Colonic mucosa (tissue), 4 donors: ENCODE data around the gene TCF12. TPM values are rescaled to one million over a fixed set of nuclear protein-coding genes. Genes with fewer than 3 reads are reported as not detected.
A peak's percentile ranks its signal among the peaks of the same experiment; 100 is the strongest.

Experiments used
- DNase-seq: peaks from one replicate; pipeline ENCODE4 v3.0.0-alpha.2; 2020
- H3K27ac ChIP-seq: fragments of 200-600 bp; one replicate; pipeline ENCODE4 v1.8.0; 2021
- H3K27me3 ChIP-seq: fragments of 200-600 bp; one replicate; pipeline ENCODE4 v1.8.0; 2021
- H3K36me3 ChIP-seq: fragments of 200-600 bp; one replicate; pipeline ENCODE4 v1.8.0; 2021
- H3K4me1 ChIP-seq: fragments of 200-600 bp; one replicate; pipeline ENCODE4 v1.8.0; 2021; ENCODE audit warnings: mild to moderate bottlenecking
- H3K4me3 ChIP-seq: fragments of 200-600 bp; one replicate; pipeline ENCODE4 v1.8.0; 2021
- H3K9ac ChIP-seq, 2 donors: one replicate each; pipeline ENCODE4 v1.7.0; 2013; ENCODE audit warnings: control low read depth in 2 of 2, low read depth in 2 of 2, low read length in 2 of 2
- H3K9me3 ChIP-seq: fragments of 200-600 bp; one replicate; pipeline ENCODE4 v1.8.0; 2021
- intact Hi-C: fragments of 100-400 bp; cut with DNase I; formaldehyde crosslinking; loops from one replicate; pipeline ENCODE4 v1.14.1; 2022
- total RNA-seq, 2 donors: library from RNA; stranded (reverse); fragmentation: NEBNext Ultra II Directional in 1 of 2; extraction: Animal tissue kit (Norgen Biotek cat#: 25700) in 1 of 2; gene quantifications; one replicate each; pipeline ENCODE4 v1.2.1, GENCODE V29; 2021
- TF ChIP-seq, protein P1 (sequence below): fragments of 200-600 bp; IDR thresholded peaks from one replicate; pipeline ENCODE4 v1.8.0; 2022; ENCODE audit warnings: antibody characterized with exemption, mild to moderate bottlenecking
- donor health status: healthy.
- donor health status: DM: no; HTN: no; CAD: no.
- donor health status: DM: no; HTN: no; CAD: no.

TCF12 gene
- total RNA-seq, 2 donors from 2014 or later, result 68.7 to 76.3 TPM

DNA sequence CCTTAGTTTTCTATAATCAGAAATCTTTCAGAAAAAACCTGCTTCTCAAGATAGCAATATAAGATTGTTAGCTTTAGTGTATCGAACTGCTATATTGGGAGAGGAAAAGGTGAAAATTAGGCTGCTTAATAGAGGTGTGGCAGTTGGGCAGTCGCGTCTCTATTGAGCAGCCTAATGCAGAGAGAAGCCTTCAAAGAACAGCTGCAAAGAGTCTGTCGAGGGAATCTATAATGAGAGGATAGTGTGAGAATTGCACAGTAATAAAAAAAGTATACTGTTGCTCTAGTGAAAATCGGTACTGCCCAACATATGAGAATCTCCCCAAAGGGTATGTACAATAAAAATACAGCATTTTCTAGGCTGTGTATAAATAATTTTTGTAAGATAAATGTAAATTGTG is 184.4 kb downstream of the TCF12 start:
- intact Hi-C loops, result no loop called here
- no peak for DNase-seq
- Histone ChIP-seq H3K36me3 (no peaks in the 10 kb centered on the region), H3K9me3 (no peaks in the 10 kb centered on the region), H3K4me3 (no peak overlapping the region), H3K27ac (no peak overlapping the region), H3K27me3 (no peaks in the 10 kb centered on the region), H3K9ac (no peak overlapping the region), H3K4me1 (no peaks in the 10 kb centered on the region)
- TF ChIP-seq, protein P1, sequence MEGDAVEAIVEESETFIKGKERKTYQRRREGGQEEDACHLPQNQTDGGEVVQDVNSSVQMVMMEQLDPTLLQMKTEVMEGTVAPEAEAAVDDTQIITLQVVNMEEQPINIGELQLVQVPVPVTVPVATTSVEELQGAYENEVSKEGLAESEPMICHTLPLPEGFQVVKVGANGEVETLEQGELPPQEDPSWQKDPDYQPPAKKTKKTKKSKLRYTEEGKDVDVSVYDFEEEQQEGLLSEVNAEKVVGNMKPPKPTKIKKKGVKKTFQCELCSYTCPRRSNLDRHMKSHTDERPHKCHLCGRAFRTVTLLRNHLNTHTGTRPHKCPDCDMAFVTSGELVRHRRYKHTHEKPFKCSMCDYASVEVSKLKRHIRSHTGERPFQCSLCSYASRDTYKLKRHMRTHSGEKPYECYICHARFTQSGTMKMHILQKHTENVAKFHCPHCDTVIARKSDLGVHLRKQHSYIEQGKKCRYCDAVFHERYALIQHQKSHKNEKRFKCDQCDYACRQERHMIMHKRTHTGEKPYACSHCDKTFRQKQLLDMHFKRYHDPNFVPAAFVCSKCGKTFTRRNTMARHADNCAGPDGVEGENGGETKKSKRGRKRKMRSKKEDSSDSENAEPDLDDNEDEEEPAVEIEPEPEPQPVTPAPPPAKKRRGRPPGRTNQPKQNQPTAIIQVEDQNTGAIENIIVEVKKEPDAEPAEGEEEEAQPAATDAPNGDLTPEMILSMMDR, result no peak

DNA sequence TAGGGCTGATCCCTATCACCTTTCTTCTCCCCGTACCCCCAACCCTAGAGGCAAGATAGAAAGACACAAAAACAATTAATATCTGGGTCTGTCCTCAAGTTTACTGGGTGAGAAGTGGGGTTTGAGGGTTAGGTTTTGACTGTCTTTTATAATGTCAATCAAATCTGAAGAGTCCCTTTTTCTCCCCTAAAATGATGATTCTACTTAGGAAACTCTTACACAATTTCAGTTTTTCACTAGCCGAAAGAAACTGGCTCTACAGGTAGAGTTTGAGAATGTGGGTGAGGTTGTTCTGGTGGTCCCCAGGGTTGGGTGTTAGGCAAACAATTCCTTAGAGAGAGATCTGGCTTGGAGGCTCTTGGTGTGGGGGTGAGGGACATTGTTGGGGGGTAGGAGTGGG is 189.9 kb downstream of the TCF12 start:
- TF ChIP-seq, protein P1, result no peak
- Histone ChIP-seq H3K27ac (no peak overlapping the region), H3K4me1 (no peaks in the 10 kb centered on the region), H3K36me3 (no peaks in the 10 kb centered on the region), H3K4me3 (no peak overlapping the region), H3K27me3 (no peaks in the 10 kb centered on the region), H3K9ac (no peak overlapping the region), H3K9me3 (no peaks in the 10 kb centered on the region)
- intact Hi-C loops, result no loop called here
- DNase-seq, result no peak

DNA sequence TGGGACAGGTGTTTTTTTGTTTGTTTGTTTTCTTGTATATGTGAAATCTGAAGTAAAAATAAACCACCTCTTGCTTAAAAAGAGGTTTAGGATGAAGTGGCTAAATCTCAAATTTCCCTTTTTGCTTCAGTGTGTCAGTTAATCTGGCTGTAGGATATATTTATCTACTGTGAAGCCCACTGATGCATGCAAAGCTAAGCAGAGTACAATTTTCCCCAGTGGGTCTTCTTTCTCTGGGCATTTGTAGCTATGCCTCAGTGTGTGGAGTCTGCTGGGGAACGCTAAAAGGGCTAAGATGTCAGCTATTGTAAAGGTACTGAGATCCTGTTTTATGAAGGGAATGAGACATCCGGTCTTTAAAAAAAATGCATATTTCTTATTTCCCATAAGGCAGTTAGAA is 190.6 kb downstream of the TCF12 start:
- TF ChIP-seq, protein P1, result no peak
- H3K27ac ChIP-seq, result no peak overlapping the region
- H3K27me3 ChIP-seq, result no peaks in the 10 kb centered on the region
- intact Hi-C loops, result no loop called here
- H3K9ac ChIP-seq, result no peak overlapping the region
- no peaks in the 10 kb centered on the region for H3K4me1 ChIP-seq
- DNase-seq, result no peak
- H3K36me3 ChIP-seq, result no peaks in the 10 kb centered on the region
- H3K9me3 ChIP-seq, result no peaks in the 10 kb centered on the region
- no peak overlapping the region for H3K4me3 ChIP-seq

DNA sequence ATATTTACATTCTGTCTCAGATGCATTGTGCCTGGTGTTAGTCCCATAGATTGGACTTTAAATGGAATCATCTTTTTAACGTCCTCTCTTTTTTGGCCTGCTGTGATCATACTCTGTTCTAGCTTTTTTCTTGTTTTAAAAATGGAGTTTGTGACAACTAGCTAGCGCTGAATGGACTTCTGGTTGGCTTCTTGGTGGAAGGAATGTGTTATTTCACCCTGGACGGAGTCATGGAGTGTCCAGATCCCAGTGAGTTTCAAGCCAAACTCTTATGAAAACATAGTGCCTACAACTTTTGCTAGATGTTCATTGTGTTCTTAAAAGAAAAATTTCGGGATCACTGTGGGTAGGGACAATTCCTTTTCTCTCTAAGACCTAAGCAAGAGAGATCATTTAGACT is 192.6 kb downstream of the TCF12 start:
- Histone ChIP-seq H3K27ac (no peak overlapping the region), H3K9ac (no peak overlapping the region), H3K36me3 (no peaks in the 10 kb centered on the region), H3K27me3 (no peaks in the 10 kb centered on the region), H3K4me1 (peaks cover 5% of the 10 kb centered on the region), H3K9me3 (no peaks in the 10 kb centered on the region), H3K4me3 (no peak overlapping the region)
- intact Hi-C loops, result no loop called here
- TF ChIP-seq, protein P1, result no peak
- no peak for DNase-seq

DNA sequence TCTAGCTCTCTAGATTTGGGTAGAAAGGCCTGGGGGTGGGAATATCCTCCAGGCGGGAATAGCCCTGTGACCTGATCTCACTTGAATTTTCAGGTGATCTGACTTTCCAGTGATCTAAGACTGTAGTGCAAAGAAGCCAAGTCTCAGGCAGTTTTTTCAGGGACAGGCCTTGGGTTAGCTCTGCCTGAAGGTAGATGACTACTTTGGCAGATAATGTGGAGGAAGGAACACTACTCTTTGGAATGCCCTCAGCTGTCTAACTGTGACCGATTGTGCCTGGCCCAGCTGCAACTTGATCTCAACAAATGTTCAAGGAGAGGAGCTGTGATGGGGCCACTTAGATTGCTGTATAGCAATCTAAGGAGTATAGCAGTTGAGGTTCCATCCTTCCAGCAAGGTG is 193.7 kb downstream of the TCF12 start:
- Histone ChIP-seq H3K4me3 (no peak overlapping the region), H3K36me3 (no peaks in the 10 kb centered on the region), H3K4me1 (peaks cover 5% of the 10 kb centered on the region), H3K9me3 (no peaks in the 10 kb centered on the region), H3K9ac (no peak overlapping the region), H3K27me3 (no peaks in the 10 kb centered on the region), H3K27ac (no peak overlapping the region)
- intact Hi-C loops, result no loop called here
- TF ChIP-seq, protein P1, result no peak
- DNase-seq, result no peak

DNA sequence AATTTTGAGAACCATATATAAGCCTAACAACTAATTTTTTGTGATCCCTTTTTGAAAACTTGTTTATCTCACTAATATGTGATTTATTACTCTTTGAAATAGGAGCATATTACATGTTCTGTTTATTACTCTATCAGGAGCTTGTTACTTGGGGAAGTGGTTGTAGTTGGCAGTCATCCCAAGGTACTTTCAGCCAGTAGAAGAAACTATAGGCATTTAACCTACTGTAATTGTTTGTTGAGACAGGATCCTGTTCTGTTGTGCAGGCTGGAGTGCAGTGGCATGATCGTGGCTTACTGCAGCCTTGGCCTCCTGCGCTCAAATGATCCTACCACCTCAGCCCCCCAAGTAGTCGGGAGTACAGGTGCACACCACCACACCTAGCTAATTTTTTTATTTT is 195.6 kb downstream of the TCF12 start:
- Histone ChIP-seq H3K4me3 (no peak overlapping the region), H3K4me1 (peaks cover 5% of the 10 kb centered on the region), H3K36me3 (no peaks in the 10 kb centered on the region), H3K9ac (no peak overlapping the region), H3K27ac (no peak overlapping the region), H3K9me3 (no peaks in the 10 kb centered on the region), H3K27me3 (no peaks in the 10 kb centered on the region)
- TF ChIP-seq, protein P1, result no peak
- DNase-seq, result peak; percentile 52
- intact Hi-C loops, result no loop called here
